A549 (cell line): ENCODE data around the gene PRKD1. TPM values are rescaled to one million over a fixed set of nuclear protein-coding genes. Genes with fewer than 3 reads are reported as not detected.

Experiments
- ATAC-seq, 2 experiments: fragments of 200-7000 bp in 1 of 2; fragments of >200 bp in 1 of 2; cut with Nextera tagmentation in 1 of 2; cut with Tn5 transposase in 1 of 2; 3 replicates each; pipeline versions ENCODE4 v1.8.0 to v1.9.1; 2018 to 2020; ENCODE audit warnings: mild to moderate bottlenecking in 1 of 2, moderate library complexity in 1 of 2
- CTCF ChIA-PET: fragments of 300-600 bp; sonication (Branson Sonifier 250); formaldehyde crosslinking; extraction: SDS; loops from one replicate; lab custom pipeline; 2021; ENCODE audit warnings: antibody characterized with exemption, inconsistent platforms; lab: Yijun Ruan, JAX
- POLR2A ChIA-PET: fragments of 350-600 bp; formaldehyde crosslinking; extraction: SDS; loops from one replicate; lab custom pipeline; 2021; ENCODE audit warnings: antibody characterized with exemption, inconsistent platforms; lab: Yijun Ruan, JAX
- DNase-seq, 2 experiments: peaks; one replicate each; pipeline versions ENCODE4 v3.0.0 to v3.0.0-alpha.2; 2011 to 2016; ENCODE audit warnings: low read depth in 1 of 2, low spot score in 1 of 2
- FAIRE-seq: peaks from 2 replicates; lab custom pipeline; 2011; peaks lifted over from hg19 to GRCh38; lab: Jason Lieb, UNC
- H3K27ac ChIP-seq, 2 experiments: fragments of >200 bp; sonication (Bioruptor Twin); formaldehyde crosslinking; 3 replicates each; pipeline ENCODE4 v1.5.1; 2016 to 2017
- H3K4me1 ChIP-seq: fragments of >200 bp; sonication (Bioruptor Twin); formaldehyde crosslinking; 3 replicates; pipeline ENCODE4 v1.6.1; 2016
- H3K4me2 ChIP-seq: fragments of >200 bp; sonication (Bioruptor Twin); formaldehyde crosslinking; 3 replicates; pipeline ENCODE4 v1.6.1; 2016
- H3K4me3 ChIP-seq: fragments of >200 bp; sonication (Bioruptor Twin); formaldehyde crosslinking; 3 replicates; pipeline ENCODE4 v1.5.1; 2016
- H3K9me3 ChIP-seq: fragments of >200 bp; sonication (Bioruptor Twin); formaldehyde crosslinking; 3 replicates; pipeline ENCODE4 v1.6.1; 2016
- BCL3 ChIP-seq: fragments of >200 bp; sonication (Bioruptor Twin); formaldehyde crosslinking; IDR thresholded peaks from 3 replicates; pipeline ENCODE4 v1.6.1; 2016
- EP300 ChIP-seq, 2 experiments: fragments of >200 bp; sonication (Bioruptor Twin); formaldehyde crosslinking; IDR thresholded peaks; 2 replicates in 1 of 2; 3 replicates in 1 of 2; pipeline ENCODE4 v1.6.1; 2016 to 2017
- FOSB ChIP-seq: fragments of 250-450 bp; sonication (Bioruptor Pico); IDR thresholded peaks from 2 replicates; pipeline ENCODE4 v1.5.0; 2020; ENCODE audit warnings: mild to moderate bottlenecking, moderate library complexity
- GATA3 ChIP-seq: IDR thresholded peaks from 2 replicates; pipeline ENCODE4 v1.6.1; 2012; ENCODE audit warnings: borderline replicate concordance
- HOXB13 ChIP-seq: fragments of 250-450 bp; sonication (Bioruptor Pico); IDR thresholded peaks from 2 replicates; pipeline ENCODE4 v1.5.0; 2020; ENCODE audit warnings: low read depth, mild to moderate bottlenecking, moderate library complexity
- HOXB5 ChIP-seq: fragments of 250-450 bp; sonication (Bioruptor Pico); IDR thresholded peaks from 2 replicates; pipeline ENCODE4 v1.5.0; 2020; ENCODE audit warnings: mild to moderate bottlenecking, moderate library complexity
- JUN ChIP-seq, 2 experiments: fragments of >200 bp; sonication (Bioruptor Twin); formaldehyde crosslinking; IDR thresholded peaks; 2 replicates in 1 of 2; 3 replicates in 1 of 2; pipeline ENCODE4 v1.6.1; 2016 to 2017
- JUNB ChIP-seq: fragments of >200 bp; sonication (Bioruptor Twin); formaldehyde crosslinking; IDR thresholded peaks from 2 replicates; pipeline ENCODE4 v1.6.1; 2016
- MAX ChIP-seq: IDR thresholded peaks from 2 replicates; pipeline ENCODE4 v1.6.1; 2012
- NFE2L2 ChIP-seq: fragments of 150-350 bp; conservative IDR thresholded peaks from 2 replicates; pipeline ENCODE4 v1.6.1; 2014; ENCODE audit warnings: low read length
- NPAS2 ChIP-seq: fragments of 250-450 bp; sonication (Bioruptor Pico); IDR thresholded peaks from 2 replicates; pipeline ENCODE4 v1.8.0; 2022; ENCODE audit warnings: mild to moderate bottlenecking, moderate library complexity, borderline replicate concordance
- RAD21 ChIP-seq, 2 experiments: fragments of >200 bp in 1 of 2; sonication (Bioruptor Twin) in 1 of 2; formaldehyde crosslinking in 1 of 2; IDR thresholded peaks in 1 of 2; conservative IDR thresholded peaks in 1 of 2; 2 replicates in 1 of 2; 3 replicates in 1 of 2; pipeline ENCODE4 v1.6.1; 2012 to 2018; ENCODE audit warnings: inconsistent platforms in 1 of 2
- RARB ChIP-seq: fragments of 250-450 bp; sonication (Bioruptor Pico); IDR thresholded peaks from 2 replicates; pipeline ENCODE4 v1.8.0; 2021; ENCODE audit warnings: mild to moderate bottlenecking, moderate library complexity
- RNF2 ChIP-seq: fragments of 200-600 bp; sonication (generic); IDR thresholded peaks from 2 replicates; pipeline ENCODE4 v1.6.1; 2016; ENCODE audit warnings: low read depth, mild to moderate bottlenecking, antibody characterized with exemption, moderate library complexity, borderline replicate concordance
- TP53 ChIP-seq: fragments of 250-450 bp; sonication (Bioruptor Pico); IDR thresholded peaks from 2 replicates; pipeline ENCODE4 v1.5.0; 2021; ENCODE audit warnings: mild to moderate bottlenecking, moderate library complexity
- ZC3H11A ChIP-seq: fragments of 450-650 bp; IDR thresholded peaks from 2 replicates; pipeline ENCODE4 v1.6.1; 2014; ENCODE audit warnings: antibody characterized with exemption, mild to moderate bottlenecking
- ZNF302 ChIP-seq: fragments of 250-450 bp; sonication (Bioruptor Pico); IDR thresholded peaks from 2 replicates; pipeline ENCODE4 v1.9.0; 2021; ENCODE audit warnings: inconsistent platforms, mild to moderate bottlenecking, moderate library complexity
- WGBS: methylation state at CpG from one replicate; pipeline ENCODE4 v1.1.6; 2017; ENCODE audit errors: missing lambda C conversion rate; 5-methylcytosine and 5-hydroxymethylcytosine counted together
- polyA plus RNA-seq, 4 experiments: library from polyadenylated mRNA; depleted of rRNA in 3 of 4; stranded (reverse); fragments of >200 nt; fragmentation: RNase III in 1 of 4; extraction: RNeasy Plus Mini Kit Qiagen cat#74134 plus additional on column Dnase treatment in 1 of 4; gene quantifications; 2 replicates in 3 of 4; 3 replicates in 1 of 4; pipeline ENCODE4 v1.2.3, GENCODE V29; 2011 to 2017
- TF ChIP-seq, protein P1 (sequence below): fragments of 250-450 bp; sonication (Bioruptor Pico); IDR thresholded peaks from 2 replicates; pipeline ENCODE4 v1.5.0; 2020; ENCODE audit warnings: low read depth, mild to moderate bottlenecking, moderate library complexity
- TF ChIP-seq, protein P2 (sequence below): IDR thresholded peaks from 2 replicates; pipeline ENCODE4 v1.6.1; 2012; ENCODE audit warnings: low read depth, borderline replicate concordance
- TF ChIP-seq, protein P3 (sequence below): IDR thresholded peaks from 2 replicates; pipeline ENCODE4 v1.6.1; 2012
- TF ChIP-seq, protein P4 (sequence below): fragments of 250-450 bp; sonication (Bioruptor Pico); IDR thresholded peaks from 2 replicates; pipeline ENCODE4 v1.5.0; 2021; ENCODE audit warnings: mild to moderate bottlenecking, moderate library complexity, borderline replicate concordance

The PRKD1 gene
- polyA plus RNA-seq, 2 of the 4 experiments (the other 2 are of a cell fraction), result 3.0 to 7.8 TPM

DNA sequence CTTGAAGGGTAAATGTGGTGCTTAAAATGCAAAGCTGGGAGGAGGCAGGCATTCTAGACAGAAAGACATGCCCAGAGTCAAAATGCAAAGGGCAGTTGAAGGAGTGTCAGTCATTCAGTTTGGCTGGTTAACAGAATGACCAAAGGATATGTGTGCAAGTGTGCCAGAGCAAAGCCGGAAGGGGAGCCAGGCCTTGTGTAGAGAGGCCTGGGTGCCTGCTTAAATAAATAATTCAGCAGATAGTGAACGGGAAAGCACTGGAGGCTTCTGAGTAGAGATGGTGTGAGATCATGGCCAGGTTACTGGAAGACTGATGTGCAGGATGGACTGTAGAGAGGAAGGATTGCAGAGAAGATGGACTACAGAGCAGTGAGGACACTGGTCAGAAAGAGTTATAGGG is 244.9 kb downstream of the PRKD1 start:
- CTCF ChIA-PET, result no interaction called here

GRCh38 chr14:29681316-29681715 is 246.3 kb downstream of the PRKD1 start:
- Histone ChIP-seq H3K4me3 (no peak overlapping the region), H3K27ac (no peak overlapping the region), H3K4me2 (no peak overlapping the region), H3K9me3 (no peaks in the 10 kb centered on the region), H3K4me1 (no peaks in the 10 kb centered on the region)
- ATAC-seq (no peak), DNase-seq (no peak), FAIRE-seq (no peak)
- ChIA-PET POLR2A (no interaction called here), CTCF (no interaction called here)
- 58% methylated on average over 1 of the region's 1 CpG for WGBS
- TF ChIP-seq, protein P1, sequence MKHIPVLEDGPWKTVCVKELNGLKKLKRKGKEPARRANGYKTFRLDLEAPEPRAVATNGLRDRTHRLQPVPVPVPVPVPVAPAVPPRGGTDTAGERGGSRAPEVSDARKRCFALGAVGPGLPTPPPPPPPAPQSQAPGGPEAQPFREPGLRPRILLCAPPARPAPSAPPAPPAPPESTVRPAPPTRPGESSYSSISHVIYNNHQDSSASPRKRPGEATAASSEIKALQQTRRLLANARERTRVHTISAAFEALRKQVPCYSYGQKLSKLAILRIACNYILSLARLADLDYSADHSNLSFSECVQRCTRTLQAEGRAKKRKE (CRISPR knock-in tag), result no peak
- TF ChIP-seq JUNB, result no peak
- TF ChIP-seq RARB (CRISPR knock-in tag), result no peak
- no peak for TF ChIP-seq ZNF302 (CRISPR knock-in tag)
- TF ChIP-seq RAD21 (conservative IDR thresholded peaks at IDR 0.05 in 1 of 2, IDR thresholded peaks at IDR 0.05 in 1 of 2), result no peak
- TF ChIP-seq JUN (IDR thresholded peaks at IDR 0.05), result no peak

More for the DNA sequence above, 244.9 kb downstream of the PRKD1 start:
- Histone ChIP-seq H3K4me2 (no peak overlapping the region), H3K4me3 (no peak overlapping the region), H3K4me1 (no peaks in the 10 kb centered on the region), H3K9me3 (no peaks in the 10 kb centered on the region), H3K27ac (no peak overlapping the region)
- no peak for ATAC-seq
- 59% methylated on average over 2 of the region's 2 CpGs for WGBS
- no peak for FAIRE-seq
- DNase-seq, result no peak
- POLR2A ChIA-PET, result no interaction called here
- no peak for TF ChIP-seq MAX
- no peak for TF ChIP-seq HOXB13 (CRISPR knock-in tag)
- TF ChIP-seq, protein P2, sequence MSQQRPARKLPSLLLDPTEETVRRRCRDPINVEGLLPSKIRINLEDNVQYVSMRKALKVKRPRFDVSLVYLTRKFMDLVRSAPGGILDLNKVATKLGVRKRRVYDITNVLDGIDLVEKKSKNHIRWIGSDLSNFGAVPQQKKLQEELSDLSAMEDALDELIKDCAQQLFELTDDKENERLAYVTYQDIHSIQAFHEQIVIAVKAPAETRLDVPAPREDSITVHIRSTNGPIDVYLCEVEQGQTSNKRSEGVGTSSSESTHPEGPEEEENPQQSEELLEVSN, result no peak
- TF ChIP-seq BCL3, result no peak
- TF ChIP-seq RNF2, result no peak
- TF ChIP-seq, protein P3, sequence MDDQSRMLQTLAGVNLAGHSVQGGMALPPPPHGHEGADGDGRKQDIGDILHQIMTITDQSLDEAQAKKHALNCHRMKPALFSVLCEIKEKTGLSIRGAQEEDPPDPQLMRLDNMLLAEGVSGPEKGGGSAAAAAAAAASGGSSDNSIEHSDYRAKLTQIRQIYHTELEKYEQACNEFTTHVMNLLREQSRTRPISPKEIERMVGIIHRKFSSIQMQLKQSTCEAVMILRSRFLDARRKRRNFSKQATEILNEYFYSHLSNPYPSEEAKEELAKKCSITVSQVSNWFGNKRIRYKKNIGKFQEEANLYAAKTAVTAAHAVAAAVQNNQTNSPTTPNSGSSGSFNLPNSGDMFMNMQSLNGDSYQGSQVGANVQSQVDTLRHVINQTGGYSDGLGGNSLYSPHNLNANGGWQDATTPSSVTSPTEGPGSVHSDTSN, result no peak
- no peak for TF ChIP-seq EP300 (IDR thresholded peaks at IDR 0.05)
- no peak for TF ChIP-seq TP53 (CRISPR knock-in tag)
- no peak for TF ChIP-seq HOXB5 (CRISPR knock-in tag)
- TF ChIP-seq ZC3H11A, result no peak

DNA sequence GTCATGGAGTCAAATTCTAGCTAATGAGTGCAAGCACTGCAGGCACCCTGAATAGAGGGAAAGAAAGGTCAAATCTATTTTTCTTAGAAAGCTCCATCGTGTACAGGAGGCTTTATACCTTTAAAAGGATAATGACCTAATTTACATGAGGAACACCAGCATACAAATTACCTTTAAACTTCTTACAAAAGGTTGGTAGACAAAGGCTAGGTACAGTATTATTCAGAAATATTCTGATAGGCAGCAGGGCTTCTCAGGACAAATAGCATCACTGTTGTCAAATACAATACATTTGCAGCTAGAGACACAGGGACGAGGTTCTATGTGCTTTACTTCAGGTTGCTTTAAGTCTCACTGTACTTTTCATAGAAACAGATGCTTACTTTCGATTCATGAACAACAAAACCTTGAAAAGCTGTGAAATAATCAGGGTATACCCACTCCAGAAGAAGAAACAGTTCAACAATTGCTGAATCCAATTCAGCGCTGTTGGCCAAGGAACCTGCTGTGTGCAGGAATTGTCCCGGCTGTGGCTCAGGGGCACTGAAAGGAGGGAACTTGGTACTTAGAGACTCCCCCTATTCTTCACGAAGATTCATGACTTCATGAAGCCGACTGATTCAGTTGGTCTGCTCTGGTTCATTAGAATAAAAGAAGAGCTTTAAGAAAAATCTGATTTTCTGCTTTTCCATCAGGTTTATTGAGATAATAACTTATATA is 252.9 kb downstream of the PRKD1 start:
- POLR2A ChIA-PET, result no interaction called here
- no peaks in the 10 kb centered on the region for H3K9me3 ChIP-seq
- TF ChIP-seq NFE2L2 (no peak), NPAS2 (CRISPR knock-in tag) (no peak), FOSB (CRISPR knock-in tag) (no peak), GATA3 (no peak), BCL3 (no peak), RNF2 (no peak)
- TF ChIP-seq, protein P4, sequence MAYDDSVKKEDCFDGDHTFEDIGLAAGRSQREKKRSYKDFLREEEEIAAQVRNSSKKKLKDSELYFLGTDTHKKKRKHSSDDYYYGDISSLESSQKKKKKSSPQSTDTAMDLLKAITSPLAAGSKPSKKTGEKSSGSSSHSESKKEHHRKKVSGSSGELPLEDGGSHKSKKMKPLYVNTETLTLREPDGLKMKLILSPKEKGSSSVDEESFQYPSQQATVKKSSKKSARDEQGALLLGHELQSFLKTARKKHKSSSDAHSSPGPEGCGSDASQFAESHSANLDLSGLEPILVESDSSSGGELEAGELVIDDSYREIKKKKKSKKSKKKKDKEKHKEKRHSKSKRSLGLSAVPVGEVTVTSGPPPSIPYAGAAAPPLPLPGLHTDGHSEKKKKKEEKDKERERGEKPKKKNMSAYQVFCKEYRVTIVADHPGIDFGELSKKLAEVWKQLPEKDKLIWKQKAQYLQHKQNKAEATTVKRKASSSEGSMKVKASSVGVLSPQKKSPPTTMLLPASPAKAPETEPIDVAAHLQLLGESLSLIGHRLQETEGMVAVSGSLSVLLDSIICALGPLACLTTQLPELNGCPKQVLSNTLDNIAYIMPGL, result no peak
- no peak overlapping the region for H3K4me3 ChIP-seq
- DNase-seq (no peak), FAIRE-seq (no peak), ATAC-seq (no peak)
- H3K27ac ChIP-seq, result no peak overlapping the region
- H3K4me2 ChIP-seq, result no peak overlapping the region
- CTCF ChIA-PET, result interaction anchor here (1.3 kb wide), 2 partner anchors 11 to 540 kb away, joined by 3 to 4 read pairs; no protein-coding TSS in a partner anchor
- no peaks in the 10 kb centered on the region for H3K4me1 ChIP-seq
- 43% methylated on average over 7 of the region's 7 CpGs for WGBS
